ENCODE data around the gene EMC6. TPM values are rescaled to one million over a fixed set of nuclear protein-coding genes. Genes with fewer than 3 reads are reported as not detected.
A peak's percentile ranks its signal among the peaks of the same experiment; 100 is the strongest.

Gene EMC6
- total RNA-seq, 1 experiment from 2014 or later, result 72.2 TPM

DNA sequence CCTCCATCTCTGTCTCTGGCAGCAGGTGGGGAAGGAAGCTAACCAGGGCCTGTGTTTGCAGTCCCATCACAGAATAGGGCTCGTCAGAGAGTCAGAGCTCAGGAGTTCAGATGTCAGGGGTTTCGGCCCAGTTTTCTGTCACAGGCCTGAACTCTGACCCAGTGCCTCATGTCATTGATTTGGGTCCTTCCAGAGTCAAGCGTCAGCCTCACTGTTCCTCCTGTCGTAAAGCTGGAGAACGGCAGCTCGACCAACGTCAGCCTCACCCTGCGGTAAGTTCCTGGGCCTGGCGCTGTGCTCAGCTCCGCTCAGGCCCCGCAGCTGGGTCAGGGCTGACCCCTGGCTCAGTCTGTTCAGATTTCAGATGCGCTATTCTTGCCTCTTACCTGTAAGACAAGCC is 21.4 kb upstream of the EMC6 start:
- H3K23me2 ChIP-seq (ENCODE audit: insufficient read length, low read depth, low read length, poor library complexity, severe bottlenecking), result no peaks in the 10 kb centered on the region
- H2BK120ac ChIP-seq (ENCODE audit: low read depth, low read length, poor library complexity, severe bottlenecking), result no peak overlapping the region
- no peak overlapping the region for H3K4ac ChIP-seq (ENCODE audit: low read depth, low read length)
- H4K5ac ChIP-seq (ENCODE audit: insufficient read length, low read depth, low read length), result no peak overlapping the region
- no peak overlapping the region for H3K56ac ChIP-seq (ENCODE audit: insufficient read length, low read depth, low read length)
- WGBS (ENCODE audit: extremely low coverage, insufficient read length, low lambda C conversion rate), result no CpG with 5 or more reads among the region's 12 CpGs
- H4K8ac ChIP-seq (replicated peaks; ENCODE audit: insufficient read length, low read depth, low read length), result no peak overlapping the region
- peak overlapping the region in 1 of 3 experiments; percentile 95; a peak in 1 of 7 replicates for H3K27ac Mint-ChIP-seq
- H2AK5ac ChIP-seq (ENCODE audit: insufficient read length, low read length), result no peak overlapping the region
- no peaks in the 10 kb centered on the region for H3K79me2 ChIP-seq (ENCODE audit: insufficient read depth, low read length)
- no peak overlapping the region for H2BK15ac ChIP-seq (ENCODE audit: low read depth, low read length)
- no peaks in the 10 kb centered on the region for H3K9me3 Mint-ChIP-seq
- no peaks in the 10 kb centered on the region for H3K27me3 ChIP-seq (ENCODE audit: insufficient read depth, low read length)
- no peaks in the 10 kb centered on the region for H3K79me1 ChIP-seq (ENCODE audit: insufficient read depth, low read depth, low read length, poor library complexity, severe bottlenecking)
- H2BK12ac ChIP-seq (ENCODE audit: insufficient read length, low read depth, low read length), result no peak overlapping the region
- H3T11ph ChIP-seq (ENCODE audit: low read length), result no peak overlapping the region
- peaks cover 0 to 22% (median 7%) of the 10 kb centered on the region in 3 experiments; a peak in 4 of 7 replicates for H3K36me3 Mint-ChIP-seq (ENCODE audit: insufficient read depth in 1 of 3, low read depth in 3 of 3)
- DNase-seq, result no peak
- H3K4me1 Mint-ChIP-seq, result peaks cover 3% of the 10 kb centered on the region in 2 experiments; a peak in 2 of 4 replicates
- no peak overlapping the region for H3K18ac ChIP-seq (ENCODE audit: insufficient read length, low read depth, low read length)
- H3K14ac ChIP-seq (ENCODE audit: insufficient read depth, low read length), result no peak overlapping the region
- 0 out of 2 replicates have a peak, but pooled peaks cover 1% of the 10 kb centered on the region for H3K27me3 Mint-ChIP-seq (ENCODE audit: low read depth)
- no peaks in the 10 kb centered on the region for H4K20me1 ChIP-seq (ENCODE audit: control insufficient read depth, insufficient read depth, insufficient read length)
- no peak overlapping the region for H3K27ac ChIP-seq (ENCODE audit: insufficient read length, low read depth, low read length)
- no peak overlapping the region for H3K9ac ChIP-seq (ENCODE audit: extremely low read depth, insufficient read length, low read length)
- no peak overlapping the region for H3K4me2 ChIP-seq (ENCODE audit: insufficient read depth, insufficient read length, low read length)
- no peak overlapping the region for H3K23ac ChIP-seq (ENCODE audit: insufficient read length, low read depth, low read length)
- no peak overlapping the region for H2BK5ac ChIP-seq (ENCODE audit: insufficient read length, low read length)
- no peaks in the 10 kb centered on the region for H3K9me3 ChIP-seq (ENCODE audit: control insufficient read depth, low read depth, low read length)
- H3K4me3 Mint-ChIP-seq, result no peak overlapping the region
- H2AFZ ChIP-seq (ENCODE audit: low read length), result no peak overlapping the region
- H3K4me1 ChIP-seq (ENCODE audit: insufficient read depth, low read length), result no peaks in the 10 kb centered on the region
- no peak overlapping the region for H4K91ac ChIP-seq (ENCODE audit: insufficient read length, low read depth, low read length)
- no peak overlapping the region for H2BK20ac ChIP-seq (ENCODE audit: low read depth, low read length, poor library complexity, severe bottlenecking)
- TF ChIP-seq, protein P1, sequence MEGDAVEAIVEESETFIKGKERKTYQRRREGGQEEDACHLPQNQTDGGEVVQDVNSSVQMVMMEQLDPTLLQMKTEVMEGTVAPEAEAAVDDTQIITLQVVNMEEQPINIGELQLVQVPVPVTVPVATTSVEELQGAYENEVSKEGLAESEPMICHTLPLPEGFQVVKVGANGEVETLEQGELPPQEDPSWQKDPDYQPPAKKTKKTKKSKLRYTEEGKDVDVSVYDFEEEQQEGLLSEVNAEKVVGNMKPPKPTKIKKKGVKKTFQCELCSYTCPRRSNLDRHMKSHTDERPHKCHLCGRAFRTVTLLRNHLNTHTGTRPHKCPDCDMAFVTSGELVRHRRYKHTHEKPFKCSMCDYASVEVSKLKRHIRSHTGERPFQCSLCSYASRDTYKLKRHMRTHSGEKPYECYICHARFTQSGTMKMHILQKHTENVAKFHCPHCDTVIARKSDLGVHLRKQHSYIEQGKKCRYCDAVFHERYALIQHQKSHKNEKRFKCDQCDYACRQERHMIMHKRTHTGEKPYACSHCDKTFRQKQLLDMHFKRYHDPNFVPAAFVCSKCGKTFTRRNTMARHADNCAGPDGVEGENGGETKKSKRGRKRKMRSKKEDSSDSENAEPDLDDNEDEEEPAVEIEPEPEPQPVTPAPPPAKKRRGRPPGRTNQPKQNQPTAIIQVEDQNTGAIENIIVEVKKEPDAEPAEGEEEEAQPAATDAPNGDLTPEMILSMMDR (conservative IDR thresholded peaks at IDR 0.05), result no peak
